CD4-positive, alpha-beta T cell treated with Interleukin-1 beta for 1 hour (primary cell): Measurements from ENCODE around the gene ARHGAP18.
A peak's percentile ranks its signal among the peaks of the same experiment; 100 is the strongest.

Experiments
- DNase-seq, 2 donors: peaks; one replicate each; pipeline ENCODE4 v3.0.0-alpha.2; 2020 to 2022

ARHGAP18 gene

DNA sequence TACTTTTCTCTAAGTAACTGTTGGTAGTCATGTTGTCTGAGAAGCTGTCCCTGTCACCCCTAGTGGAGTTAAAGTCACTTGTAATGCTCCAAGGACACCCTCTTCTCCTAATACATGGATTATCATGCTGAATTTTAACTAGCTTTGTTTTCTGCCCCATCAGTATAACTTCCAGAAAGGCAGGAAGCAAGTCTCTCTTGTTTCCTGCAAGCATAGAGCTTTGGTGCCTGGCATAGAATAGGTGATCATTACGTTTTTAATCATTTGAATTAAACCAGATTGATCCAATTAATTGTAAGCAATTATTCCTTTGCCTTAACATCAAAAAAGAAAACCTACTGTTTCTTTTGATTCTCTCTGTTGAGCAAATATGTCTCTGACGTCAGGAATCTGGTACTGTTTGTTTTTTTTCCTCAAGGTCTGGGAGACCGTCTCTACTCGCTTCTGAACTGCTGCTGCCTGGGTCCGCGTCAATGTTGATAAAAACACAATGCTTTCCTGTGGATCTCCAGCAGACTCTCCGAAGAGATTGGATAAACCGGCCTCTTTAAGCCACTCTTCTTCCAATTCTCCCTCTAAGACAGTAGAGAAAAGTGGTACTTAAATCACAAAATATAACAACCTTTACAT is 71.8 kb downstream of the ARHGAP18 start:
- DNase-seq: no peak

DNA sequence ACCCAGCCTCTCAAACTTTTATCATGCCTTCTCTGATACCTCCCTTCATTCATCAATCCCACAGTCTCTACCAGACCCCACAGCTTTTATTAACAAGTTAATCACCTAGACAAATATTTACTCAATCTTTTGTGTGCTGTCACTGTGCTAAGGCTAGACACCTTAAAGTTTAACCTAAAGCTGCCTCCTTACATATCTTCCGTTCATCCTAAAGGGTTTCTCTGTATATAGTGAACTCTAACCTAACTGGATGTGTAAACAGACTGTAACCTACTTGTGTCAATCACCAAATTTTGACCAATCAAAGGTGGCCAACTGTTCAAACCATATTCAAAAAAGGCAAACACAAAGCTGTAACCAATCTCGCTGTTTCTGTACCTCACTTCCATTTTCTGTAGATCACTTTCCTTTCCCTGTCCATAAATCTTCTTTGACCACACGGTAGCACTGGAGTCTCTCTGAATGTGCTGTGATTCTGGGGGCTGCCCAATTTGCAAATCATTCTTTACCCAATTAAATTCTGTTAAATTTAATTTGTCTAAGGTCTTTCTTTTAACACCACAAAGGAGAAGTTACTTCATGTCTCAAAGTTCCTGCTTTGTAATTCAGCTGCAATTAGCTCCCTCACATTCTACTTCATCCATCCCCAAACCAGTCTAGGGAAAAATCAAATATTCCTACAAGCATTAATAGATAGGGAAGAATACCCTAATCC is 72.5 kb downstream of the ARHGAP18 start:
- no peak for DNase-seq

DNA sequence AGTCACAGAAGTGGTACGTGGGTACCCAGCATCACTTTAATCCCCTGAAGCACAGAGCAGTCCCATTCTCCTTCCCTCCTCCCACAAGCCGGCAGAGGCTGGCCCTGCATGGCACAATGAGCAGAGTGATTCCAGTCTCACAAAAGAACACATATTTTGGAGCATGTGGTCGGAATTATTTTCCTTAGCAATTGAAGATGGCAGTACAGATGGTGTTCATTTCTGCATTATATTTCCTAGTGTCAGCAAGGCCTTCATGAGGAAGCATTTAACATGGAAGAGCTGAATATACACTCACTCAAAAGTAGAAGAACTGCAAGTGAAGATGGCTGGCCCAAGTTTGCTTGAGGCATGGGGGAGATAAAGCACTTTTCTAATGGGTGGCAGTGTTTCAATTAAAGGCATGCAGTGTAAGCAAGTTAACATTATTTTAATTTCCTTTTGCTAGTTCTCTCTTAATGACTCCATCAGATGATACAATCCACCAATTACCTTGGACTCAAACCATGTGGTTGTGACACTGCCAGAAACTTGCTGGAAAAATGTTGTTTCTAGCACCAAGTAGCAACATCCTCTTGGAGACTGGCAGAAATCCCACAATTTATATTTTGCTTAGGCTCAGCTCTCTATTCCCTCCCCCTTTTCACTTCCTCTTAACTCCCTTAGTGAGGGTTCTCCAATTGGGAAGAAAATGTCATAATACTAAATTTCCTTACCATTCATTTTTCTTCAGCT is 74.4 kb downstream of the ARHGAP18 start:
- no peak for DNase-seq

DNA sequence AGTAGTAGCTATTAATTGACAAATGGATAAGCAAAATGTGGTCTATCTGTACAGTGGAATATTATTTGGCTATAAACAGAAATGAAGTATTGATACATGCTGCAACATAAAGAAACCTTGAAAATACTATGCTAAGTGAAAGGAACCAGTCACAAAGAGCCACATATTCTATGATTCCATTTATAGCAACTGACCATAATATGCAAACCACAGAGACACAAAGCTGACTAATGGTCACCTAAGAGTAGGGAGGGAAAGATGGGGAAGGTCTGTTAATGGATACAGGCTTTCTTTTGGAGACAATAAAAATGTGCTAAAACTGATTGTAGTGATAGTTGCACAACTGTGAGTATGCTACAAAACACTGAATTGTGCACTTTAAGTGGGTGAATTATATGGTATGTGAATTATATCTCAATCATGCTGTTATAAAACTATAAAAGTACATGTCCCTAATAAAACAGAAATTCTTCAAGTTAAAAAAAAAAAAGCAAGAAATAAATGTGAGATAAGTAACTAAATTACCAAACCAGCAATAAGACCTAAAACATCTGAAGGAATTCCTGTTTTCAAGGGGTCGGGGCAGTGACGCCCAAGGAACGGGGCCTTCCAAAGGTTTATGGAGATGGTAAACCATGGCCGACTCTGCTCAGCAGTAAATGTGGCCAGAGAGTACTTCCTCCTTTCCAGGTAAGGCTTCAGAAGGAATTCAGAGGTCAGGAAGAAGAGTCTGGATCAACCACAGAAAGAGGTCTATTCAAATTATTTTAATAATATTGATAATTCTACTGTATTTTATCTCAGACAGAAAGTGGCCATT is 75.4 kb downstream of the ARHGAP18 start:
- DNase-seq: no peak

DNA sequence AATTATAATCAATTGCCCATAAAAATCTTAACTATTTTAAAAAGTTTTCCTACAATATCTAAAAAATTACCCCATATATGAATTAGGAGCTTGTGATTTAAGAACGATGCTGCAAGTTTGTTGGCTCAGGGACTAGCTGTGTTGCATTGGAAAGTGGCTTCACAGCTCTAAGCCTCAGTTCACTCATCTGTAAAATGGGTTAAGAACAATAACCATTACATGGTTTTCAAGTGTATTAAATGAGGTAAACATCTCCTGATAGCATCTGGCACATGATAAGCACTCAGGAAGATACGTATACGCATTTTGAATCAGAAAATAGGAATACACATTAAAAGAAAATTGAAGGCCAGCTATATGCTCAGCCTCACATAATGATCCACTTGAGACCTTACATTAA is 76.4 kb downstream of the ARHGAP18 start:
- no peak for DNase-seq

DNA sequence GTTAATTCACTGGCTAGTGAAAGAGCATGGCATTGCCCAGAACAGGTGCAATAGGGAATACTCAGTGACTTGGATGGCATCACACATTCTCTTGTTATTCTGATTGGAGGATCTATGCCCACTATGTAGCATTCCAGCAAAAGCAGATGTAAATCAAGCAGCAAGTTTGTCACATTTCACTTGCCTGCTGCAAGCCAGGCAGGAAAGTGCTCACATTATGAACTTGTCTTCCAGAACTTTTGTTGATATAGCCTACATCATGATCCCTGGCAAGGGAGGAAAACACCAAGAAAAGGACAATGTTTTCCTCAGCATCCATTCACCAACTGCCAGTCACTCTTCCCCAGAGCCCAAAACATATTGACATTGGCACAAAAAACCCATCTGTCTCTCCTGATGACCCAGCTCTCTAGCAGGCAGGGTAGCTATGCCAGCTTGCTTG is 77.8 kb downstream of the ARHGAP18 start:
- DNase-seq: no peak

DNA sequence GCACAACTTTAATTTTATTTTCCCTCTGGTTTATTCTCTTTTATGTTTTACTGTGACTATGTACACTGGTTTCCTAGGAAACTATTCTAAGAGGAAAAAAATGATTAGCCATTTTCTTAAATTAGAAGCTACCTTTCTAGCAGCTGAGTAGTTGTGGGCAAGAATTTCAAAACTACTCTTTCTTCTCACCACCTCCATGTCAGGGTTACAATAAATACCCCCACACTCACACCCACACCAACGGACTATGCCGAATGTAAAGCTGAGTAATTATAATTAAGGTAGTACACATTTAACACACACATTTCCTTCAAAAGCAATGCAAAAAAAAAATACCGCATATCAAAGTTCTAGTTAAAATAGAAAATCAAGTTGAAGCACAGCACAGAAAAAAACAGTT is 78.9 kb downstream of the ARHGAP18 start:
- no peak for DNase-seq

DNA sequence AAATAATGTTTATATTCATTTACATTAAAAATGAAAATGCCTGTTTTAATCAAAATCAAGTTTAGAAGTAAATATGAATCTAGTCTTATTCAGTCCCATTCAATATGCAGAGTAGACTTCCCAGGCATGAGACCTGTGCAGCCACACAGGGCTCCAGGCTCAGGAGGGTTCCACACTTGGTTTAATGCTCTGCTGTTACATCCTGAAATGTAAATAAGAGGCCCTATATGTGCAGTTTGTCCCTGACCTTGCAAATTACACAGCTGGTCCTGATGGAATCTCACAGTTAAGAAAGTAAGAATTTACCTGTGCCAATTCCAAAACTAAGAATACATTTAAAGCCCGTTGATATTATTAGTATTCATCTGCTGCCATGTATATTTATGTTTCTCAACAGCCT is 79.4 kb downstream of the ARHGAP18 start:
- DNase-seq: no peak

DNA sequence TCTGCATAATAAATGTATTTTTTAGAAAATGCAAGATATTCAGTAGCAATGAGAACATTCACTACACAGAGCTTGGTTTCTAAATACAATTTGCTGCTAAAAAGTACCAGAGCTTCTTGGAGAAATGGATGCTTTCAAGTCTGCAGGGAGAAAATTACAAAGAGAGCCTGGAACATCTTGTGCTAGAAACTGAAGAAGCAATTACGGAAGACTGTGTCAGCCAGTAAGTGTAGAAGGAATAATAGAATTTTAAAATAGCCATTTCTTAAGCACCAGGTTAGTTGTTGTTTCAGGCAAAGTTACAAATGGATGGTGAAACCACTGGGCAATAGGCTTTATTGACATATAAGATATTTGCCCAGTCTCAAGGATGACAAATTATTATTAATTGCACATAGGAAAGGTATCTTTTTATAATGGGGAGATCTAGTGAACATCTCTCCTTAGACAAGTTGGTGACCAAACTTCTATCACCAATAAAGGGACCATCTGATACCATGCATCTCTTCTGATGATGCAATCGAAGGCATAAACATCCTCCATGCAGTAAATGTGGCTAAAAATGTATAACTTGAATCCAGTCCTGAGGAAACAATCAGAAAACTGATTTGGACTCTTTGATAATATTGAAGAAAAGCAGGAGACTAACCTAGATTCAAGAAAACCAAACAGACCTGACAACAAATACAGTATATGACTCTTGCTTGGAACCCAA is 81.7 kb downstream of the ARHGAP18 start:
- DNase-seq: no peak

DNA sequence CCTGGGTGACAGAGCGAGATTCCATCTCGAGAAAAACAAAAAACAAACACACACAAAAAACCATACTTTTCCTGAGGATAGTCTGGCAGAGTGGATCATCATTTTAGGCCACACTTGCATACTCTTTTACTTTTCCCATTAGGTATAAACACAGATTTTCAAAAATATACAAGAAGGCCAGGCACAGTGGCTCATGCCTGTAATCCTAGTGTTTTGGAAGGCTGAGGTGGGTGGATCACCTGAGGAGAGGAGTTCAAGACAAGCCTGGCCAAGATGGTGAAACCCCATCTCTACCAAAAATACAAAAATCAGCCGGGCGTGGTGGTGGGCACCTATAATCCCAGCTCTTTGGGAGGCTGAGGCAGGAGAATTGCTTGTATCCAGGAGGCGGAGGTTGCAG is 85.5 kb downstream of the ARHGAP18 start:
- no peak for DNase-seq

DNA sequence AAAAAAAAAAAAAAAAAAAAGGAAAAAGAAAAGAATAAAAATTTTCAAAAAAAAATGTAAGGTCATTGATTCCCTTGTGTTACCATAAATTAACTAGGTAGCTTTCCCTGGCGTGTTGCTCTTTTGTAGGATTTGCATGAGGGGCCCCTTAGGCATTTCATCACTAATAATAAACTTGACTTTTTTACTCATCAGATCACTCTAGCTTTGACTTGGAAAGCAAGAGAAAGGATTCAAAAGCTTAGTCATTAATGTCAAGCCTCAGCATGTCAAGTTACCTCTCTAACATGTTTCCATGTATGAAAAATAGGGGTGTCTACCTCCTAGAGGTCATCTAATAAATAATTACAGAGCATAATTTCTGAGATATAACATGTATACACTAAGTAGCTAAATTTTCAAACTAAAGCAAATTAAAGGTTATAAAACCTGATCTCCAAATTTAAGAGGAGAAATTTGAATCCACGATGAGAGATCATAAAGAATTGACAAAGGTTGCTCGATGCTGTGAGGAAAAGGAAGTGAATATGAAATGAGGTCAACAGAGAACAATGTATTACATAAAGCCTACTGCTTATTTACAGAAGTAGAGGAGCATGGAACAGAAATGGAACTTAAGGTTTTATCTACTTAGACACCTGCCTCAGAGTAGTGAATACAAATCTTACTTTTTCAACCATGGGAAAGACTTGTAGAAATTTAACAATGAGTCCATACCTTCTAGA is 86.8 kb downstream of the ARHGAP18 start:
- DNase-seq: no peak

DNA sequence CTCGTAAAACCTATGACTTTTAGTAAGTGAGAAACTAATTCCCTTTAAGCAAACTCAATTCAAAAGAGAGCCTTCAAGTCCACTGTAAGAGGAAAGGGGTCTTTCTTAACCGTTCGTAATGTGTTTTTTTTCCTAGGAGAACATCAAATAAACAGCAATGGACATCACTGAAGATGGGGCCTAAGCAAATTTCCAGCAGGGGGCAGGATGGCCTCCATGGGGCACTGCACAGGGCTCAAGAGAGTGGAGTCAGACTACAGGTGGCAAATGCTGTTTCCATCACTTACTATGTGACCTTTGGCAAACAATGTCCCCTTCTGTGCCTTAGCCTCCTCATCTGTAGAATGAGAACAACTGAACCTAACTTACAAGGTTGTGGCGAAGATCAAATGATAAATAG is 88.7 kb downstream of the ARHGAP18 start:
- peak; percentile 24 to 29 for DNase-seq

DNA sequence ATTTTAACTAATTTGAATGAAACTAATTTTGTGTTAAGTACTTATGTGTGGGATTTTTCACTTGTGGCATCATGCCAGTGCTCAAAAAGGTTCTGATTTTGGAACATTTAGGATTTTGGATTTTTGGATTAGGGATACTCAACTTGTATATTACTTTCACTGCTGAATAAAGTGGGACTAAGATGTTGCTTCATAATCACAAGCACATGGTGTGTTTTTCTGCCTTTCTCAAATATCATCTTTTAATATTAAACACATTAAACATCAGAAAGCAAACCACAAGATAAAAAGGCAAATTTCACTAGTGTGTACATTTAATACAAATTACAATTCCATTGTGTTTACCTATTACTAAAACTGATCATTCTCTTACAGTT is 89.8 kb downstream of the ARHGAP18 start:
- DNase-seq: no peak

DNA sequence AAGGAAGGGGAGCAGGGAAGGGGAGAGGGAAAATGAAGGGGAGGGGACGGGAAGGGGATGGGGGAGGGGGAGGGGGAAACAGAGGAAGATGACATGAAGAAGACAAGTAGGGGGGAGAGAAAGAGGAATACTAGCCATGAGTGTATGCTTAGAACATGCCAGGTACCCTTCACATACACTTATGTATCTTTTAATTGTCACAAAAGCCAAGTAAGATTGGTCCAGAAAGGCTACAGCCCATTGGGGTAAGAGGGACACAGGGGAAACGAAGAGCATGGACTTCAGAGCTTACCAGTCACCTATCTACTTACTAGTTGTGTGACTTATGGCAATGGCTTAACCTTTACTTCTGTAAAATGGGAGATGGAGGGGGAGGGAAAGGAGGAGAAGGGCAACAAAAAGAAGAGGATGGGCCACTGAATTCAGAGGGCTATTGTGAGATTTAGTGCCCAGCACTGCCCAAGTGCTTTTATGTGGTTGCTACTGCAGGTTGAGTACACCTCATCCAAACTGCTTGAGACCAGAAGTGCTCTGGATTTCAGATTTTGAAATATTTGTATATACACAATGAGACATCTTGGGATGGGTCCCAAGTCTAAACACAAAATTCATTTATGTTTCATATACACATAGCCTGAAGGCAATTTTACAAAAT is 90.3 kb downstream of the ARHGAP18 start:
- no peak for DNase-seq

DNA sequence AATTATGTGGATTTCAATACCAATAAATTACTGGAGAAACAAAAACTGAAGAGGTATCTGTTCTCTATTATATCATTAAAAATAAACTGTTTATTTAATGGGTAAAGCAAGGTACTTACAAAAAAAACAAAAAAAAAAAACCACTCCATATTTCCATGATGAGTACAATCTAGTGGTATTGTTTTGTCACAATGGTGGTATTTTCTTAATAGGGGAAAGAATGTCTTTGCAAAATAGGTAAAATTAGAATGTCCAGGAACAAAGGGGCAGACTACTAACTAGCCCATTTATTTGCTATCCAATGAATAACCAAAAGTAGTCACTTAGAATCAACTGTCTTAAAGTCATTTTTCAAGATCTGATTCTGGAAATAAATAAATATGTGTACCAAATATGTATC is 92.0 kb downstream of the ARHGAP18 start:
- no peak for DNase-seq

DNA sequence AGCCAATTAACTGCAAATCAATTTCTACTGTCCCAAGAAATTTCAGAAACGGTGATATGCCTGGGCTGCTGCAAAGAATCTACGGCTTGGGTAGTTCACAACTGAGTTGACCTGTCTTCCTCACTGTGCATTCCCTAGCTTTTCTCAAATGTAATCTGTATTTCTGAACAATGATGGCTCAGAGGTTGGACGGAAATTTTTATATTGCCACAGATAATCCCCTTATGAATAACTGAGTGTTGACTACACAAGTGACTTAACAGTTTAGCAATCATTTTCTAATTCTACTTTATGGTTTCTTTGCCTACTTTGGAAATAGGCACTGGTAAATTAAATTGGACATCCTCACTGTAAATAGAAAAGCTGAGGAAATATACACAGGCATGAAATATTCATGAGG is 94.5 kb downstream of the ARHGAP18 start:
- no peak for DNase-seq

DNA sequence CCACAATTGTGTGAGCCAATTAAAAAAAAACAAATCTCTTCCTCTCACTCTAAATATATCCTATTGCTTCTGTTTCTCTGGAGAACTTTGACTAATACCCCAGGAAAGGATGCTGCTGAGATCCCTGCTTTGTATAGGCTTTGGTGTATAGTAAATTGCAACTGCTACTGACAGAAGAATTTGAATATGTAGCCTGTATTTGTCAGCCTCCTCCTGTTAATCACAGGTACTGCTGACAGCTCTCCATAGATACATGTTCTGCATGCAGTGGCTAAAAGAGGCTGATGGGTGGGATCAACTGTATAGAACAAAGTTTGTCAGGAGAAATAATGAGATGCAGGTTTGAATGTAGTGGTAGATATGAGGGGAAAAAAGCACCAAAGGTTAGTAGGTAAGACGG is 95.0 kb downstream of the ARHGAP18 start:
- DNase-seq: no peak

DNA sequence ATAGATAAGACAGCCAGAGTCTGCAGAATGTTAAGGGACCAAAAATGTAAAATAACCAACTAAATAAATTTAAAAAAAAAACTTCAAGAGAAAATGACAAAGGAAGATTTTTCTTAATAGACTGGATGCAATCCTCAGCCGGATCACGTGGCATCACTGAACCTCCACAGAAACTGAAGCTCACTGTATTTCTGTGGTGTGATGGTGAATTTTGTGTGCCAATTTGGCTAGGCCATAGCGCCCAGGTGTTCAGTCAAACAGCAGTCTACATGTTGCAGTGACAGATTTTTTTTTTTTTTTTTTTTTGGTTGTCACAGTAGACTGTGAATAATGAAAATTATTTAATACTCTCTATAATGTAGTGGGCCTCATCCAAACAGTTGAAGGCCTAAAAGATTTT is 95.5 kb downstream of the ARHGAP18 start:
- DNase-seq: no peak

DNA sequence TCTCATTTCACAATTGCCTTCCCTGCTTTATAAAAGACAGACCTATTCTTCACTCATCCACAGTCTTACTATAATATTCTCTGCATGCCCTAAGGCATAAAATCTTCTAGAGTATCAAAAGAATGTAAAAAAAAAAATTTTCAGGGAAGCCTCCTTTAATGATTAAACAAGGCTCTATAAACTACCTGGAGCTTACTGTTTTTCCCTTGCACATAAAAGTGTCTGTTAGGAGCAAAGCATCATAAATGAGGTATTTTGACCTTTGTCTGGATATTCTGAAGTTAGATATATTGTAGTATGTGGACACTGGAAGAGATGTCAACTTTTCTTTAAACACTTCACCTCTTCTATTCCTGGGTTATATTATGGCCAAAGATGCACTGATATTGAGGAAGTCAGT is 97.5 kb downstream of the ARHGAP18 start:
- DNase-seq: no peak

DNA sequence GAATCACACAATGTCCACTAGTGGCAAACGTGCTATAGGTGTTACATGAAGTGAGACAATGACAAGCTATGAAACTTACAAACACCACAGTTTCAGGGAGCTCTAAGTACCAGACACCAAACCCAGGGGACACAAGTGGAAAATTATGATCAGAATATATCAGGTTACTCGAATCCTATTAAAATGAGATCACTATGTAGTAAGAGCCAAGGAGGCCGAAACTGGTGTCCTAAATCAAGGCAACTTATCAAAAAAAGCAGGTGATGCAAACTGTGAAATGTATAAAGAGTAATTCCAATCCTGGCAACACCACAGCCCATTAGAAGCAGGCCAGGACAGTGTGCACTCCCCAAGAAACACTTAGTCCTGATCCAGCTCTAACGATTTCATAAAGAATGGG is 100.3 kb downstream of the ARHGAP18 start:
- no peak for DNase-seq

DNA sequence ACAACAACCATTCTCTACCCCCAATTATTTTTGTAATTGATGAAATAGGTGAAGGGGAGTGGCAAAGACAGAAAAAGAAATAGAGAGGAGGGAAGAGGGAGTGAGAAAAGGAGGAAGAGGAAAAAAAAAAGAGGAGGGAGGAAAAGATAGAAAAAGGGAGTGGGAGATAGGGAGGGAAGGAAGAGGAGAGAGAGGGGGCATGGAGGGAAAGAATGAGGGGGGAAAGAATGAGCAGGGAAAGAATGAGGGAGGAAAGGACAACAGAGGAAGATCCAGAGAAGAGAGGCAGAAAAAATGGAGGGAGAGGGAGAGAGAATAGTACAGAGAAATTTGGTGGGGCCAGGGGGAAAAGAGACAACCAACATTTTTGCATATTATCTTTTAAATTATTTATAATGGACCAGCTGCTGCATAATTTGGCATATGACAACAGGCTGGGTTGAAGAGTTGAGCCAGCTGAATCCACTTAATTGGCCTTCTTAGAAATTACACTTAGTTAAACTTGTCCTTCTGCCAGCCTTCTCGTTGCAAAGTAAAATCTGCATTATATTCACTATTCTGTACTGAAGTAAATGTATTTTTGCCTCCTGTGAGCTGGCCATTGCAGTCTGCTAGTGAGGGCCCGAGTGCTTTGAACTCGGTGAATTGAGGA is 101.0 kb downstream of the ARHGAP18 start:
- DNase-seq: no peak
